ENCODE results near the gene THAP7. TPM values are rescaled to one million over a fixed set of nuclear protein-coding genes. Genes with fewer than 3 reads are reported as not detected.

THAP7 gene
- total and polyA plus RNA-seq, 12 donors: 15.7 to 189 (median 48.6) TPM

DNA sequence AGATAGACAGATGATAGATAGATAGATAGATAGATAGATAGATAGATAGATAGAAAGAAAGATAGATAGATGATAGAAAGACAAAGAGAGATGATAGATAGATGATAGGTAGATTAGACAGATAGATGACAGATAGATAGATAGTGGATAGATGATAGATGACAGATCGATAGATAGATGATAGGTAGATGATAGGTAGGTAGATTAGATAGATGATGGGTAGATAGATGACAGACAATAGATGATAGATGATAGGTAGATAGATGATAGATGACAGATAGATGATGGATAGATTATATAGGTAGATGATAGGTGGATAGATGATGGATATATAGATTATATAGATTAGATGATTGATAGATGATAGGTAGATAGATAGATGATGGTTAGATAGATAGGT, 15.6 kb downstream of the THAP7 start:
- Histone ChIP-seq H3K27ac (no peak overlapping the region), H3K4me1 (replicated peaks in 1 of 2) (peaks cover 11 to 18% of the 10 kb centered on the region in 2 donors), H3K36me3 (replicated peaks in 1 of 2) (peaks cover 0 to 36% of the 10 kb centered on the region in 2 donors), H3K9me3 (replicated peaks in 1 of 3) (no peaks in the 10 kb centered on the region), H3K4me3 (no peak overlapping the region), H3K27me3 (no peaks in the 10 kb centered on the region)
- intact Hi-C loops (cut with DNase I): no loop called here
- TF ChIP-seq, protein P1, sequence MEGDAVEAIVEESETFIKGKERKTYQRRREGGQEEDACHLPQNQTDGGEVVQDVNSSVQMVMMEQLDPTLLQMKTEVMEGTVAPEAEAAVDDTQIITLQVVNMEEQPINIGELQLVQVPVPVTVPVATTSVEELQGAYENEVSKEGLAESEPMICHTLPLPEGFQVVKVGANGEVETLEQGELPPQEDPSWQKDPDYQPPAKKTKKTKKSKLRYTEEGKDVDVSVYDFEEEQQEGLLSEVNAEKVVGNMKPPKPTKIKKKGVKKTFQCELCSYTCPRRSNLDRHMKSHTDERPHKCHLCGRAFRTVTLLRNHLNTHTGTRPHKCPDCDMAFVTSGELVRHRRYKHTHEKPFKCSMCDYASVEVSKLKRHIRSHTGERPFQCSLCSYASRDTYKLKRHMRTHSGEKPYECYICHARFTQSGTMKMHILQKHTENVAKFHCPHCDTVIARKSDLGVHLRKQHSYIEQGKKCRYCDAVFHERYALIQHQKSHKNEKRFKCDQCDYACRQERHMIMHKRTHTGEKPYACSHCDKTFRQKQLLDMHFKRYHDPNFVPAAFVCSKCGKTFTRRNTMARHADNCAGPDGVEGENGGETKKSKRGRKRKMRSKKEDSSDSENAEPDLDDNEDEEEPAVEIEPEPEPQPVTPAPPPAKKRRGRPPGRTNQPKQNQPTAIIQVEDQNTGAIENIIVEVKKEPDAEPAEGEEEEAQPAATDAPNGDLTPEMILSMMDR (IDR thresholded peaks at IDR 0.05): no peak
- no peak for TF ChIP-seq POLR2A (IDR thresholded peaks at IDR 0.05)
- 79 to 96% (median 89%) methylated on average over 1 of the region's 1 CpG for WGBS, 4 donors
- DNase-seq: no peak

- TF ChIP-seq, protein P1 (IDR thresholded peaks at IDR 0.05): no peak
- TF ChIP-seq POLR2A (IDR thresholded peaks at IDR 0.05): no peak
- intact Hi-C loops (cut with DNase I): no loop called here
- Histone ChIP-seq H3K9me3 (replicated peaks in 1 of 3) (no peaks in the 10 kb centered on the region), H3K27me3 (no peaks in the 10 kb centered on the region), H3K4me3 (no peak overlapping the region), H3K4me1 (replicated peaks in 1 of 2) (peaks cover 16 to 24% of the 10 kb centered on the region in 2 donors), H3K36me3 (replicated peaks in 1 of 2) (peaks cover 0 to 31% of the 10 kb centered on the region in 2 donors), H3K27ac (no peak overlapping the region)
- no peak for DNase-seq
- WGBS, 4 donors: 86 to 100% (median 96%) methylated on average over 2 to 7 of the region's 7 CpGs
Observed at GRCh38 chr22:20985720-20986119, 16.2 kb downstream of the THAP7 start.

GRCh38 chr22:20983081-20983771, 18.7 kb downstream of the THAP7 start:
- TF ChIP-seq POLR2A (IDR thresholded peaks at IDR 0.05): no peak
- no peaks in the 10 kb centered on the region for H3K27me3 ChIP-seq
- peaks cover 0 to 4% (median 0%) of the 10 kb centered on the region in 3 donors for H3K9me3 ChIP-seq (replicated peaks in 1 of 3)
- intact Hi-C loops (cut with DNase I): no loop called here
- H3K27ac ChIP-seq: no peak overlapping the region
- H3K4me1 ChIP-seq (replicated peaks in 1 of 2): peaks cover 26 to 37% of the 10 kb centered on the region in 2 donors
- peaks cover 0 to 25% of the 10 kb centered on the region in 2 donors for H3K36me3 ChIP-seq (replicated peaks in 1 of 2)
- peak overlapping the region in 1 of 4 donors; percentile 73 for H3K4me3 ChIP-seq
- 59 to 72% (median 68%) methylated on average over 4 to 5 of the region's 5 CpGs for WGBS, 4 donors
- DNase-seq: no peak

DNA sequence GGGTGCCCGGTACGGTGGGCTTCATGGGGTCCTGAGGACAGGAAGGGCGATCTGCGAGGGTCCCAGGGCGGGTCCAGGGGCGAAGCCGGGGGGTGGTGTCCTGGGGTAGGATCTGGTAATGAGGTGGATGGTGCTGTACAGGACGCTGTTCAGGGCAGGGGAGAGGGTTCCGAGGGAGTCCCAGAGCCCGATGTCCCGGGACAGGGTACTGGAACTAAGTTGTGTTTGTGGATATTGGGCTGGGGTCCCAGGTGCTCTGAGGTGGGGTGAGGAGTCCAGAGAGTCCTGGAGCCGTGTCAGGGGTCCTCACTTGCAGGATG, 19.4 kb downstream of the THAP7 start:
- intact Hi-C loops (cut with DNase I): no loop called here
- no peak for DNase-seq

More for the DNA sequence above, 19.4 kb downstream of the THAP7 start:
- H3K4me3 ChIP-seq: peak overlapping the region; percentile 21 to 75 (median 69)
- 0 to 2% (median 1%) methylated on average over 7 to 12 of the region's 12 CpGs for WGBS, 4 donors
- peaks cover 26 to 37% of the 10 kb centered on the region in 2 donors for H3K4me1 ChIP-seq (replicated peaks in 1 of 2)
- peak overlapping the region in 3 of 5 donors; percentile 86 to 93 (median 90) for H3K27ac ChIP-seq
- TF ChIP-seq, protein P1 (IDR thresholded peaks at IDR 0.05): no peak
- TF ChIP-seq POLR2A (IDR thresholded peaks at IDR 0.05): no peak
- peaks cover 0 to 18% of the 10 kb centered on the region in 2 donors for H3K36me3 ChIP-seq (replicated peaks in 1 of 2)
- H3K27me3 ChIP-seq: no peaks in the 10 kb centered on the region
- peaks cover 0 to 4% (median 0%) of the 10 kb centered on the region in 3 donors for H3K9me3 ChIP-seq (replicated peaks in 1 of 3)

Data from adrenal gland (tissue), 12 donors.